HG02870 (cell line): ENCODE measurements around the gene HPN.
"Not testable (repeated sequence)": the region's sequence is repeated elsewhere in the genome, so short reads cannot be mapped to it uniquely, and the experiment has no call there.

Source experiments
- ATAC-seq: cut with Tn5 transposase; IDR thresholded peaks from one replicate; pipeline ENCODE4 v1.9.1; 2021; ENCODE audit warnings: mild to moderate bottlenecking, moderate library complexity; ENCODE audit not compliant: unreplicated experiment

Gene HPN

DNA sequence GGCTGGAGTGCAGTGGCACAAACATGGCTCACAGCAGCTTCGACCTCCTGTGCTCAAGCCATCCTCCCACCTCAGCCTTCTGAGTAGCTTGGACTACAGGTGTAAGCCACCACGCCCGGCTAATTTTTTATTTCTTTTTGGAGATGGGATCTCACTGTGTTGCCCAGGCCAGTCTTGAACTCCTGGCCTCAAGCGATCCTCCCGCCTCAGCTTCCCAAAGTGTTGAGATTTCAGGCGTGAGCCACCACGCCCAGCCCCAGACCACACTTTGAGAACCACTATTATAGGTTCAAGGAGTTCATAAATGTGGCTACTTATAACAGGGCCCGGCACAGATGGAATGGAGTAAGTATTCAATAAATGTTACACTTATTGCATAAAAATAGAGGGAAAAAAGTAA is 14.5 kb upstream of the HPN start:
- ATAC-seq, result no peak

DNA sequence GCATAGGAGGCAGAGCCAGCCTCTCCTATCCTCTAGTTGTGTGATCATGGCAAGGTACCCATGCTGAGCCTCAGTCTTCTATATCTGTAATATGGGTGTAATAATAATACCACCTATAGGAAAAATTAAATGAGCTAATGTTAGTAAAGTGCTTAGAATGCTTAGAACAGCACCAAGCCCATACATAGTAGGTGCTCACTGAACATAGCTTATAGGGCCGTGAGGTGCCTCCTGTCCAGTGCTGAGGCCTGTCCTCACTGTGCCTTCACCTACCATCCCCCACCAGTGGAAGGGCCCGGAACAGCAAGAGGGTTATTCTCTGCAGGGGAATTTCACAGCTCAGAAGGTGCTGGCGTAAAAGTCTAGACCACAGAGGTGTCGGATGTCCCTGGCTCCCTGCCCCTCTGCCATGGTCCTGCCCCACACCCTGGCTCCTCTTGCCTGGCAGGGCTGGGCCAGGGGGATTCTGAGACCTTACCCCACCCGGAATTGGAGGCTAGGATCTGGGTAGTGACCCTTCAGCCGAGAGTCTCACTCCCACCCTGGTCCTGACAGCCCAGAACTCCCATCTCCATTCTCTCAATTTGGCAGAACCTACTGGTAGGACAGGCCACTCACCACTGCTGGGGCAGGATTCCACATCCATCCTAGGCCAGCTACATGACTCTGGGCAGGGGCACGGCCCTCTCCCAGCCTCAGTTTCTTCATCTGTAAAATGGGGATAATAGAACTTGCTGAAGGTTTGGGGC is 13.5 kb upstream of the HPN start:
- ATAC-seq, result no peak

GRCh38 chr19:35028600-35028885 is 13.0 kb upstream of the HPN start:
- not testable (repeated sequence) for ATAC-seq

DNA sequence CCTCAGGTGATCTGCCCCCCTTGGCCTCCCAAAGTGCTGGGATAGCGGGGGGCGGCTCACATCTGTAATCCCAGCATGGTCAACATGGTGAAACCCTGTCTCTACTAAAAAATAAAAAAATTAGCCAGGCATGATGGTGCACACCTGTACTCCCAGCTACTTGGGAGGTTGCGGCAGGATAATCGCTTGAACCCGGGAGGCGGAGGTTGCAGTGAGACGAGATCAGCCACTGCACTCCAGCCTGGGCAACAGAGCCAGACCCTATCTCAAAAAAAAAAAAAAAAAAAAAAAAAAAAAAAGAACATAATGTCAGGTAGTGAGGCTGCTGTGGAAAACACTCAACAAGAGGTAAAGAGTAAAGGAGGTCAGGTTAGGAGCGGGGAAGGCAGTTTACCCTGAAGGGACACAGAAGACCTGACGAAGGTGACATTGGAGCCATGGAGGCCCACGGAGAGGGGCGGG is 12.2 kb upstream of the HPN start:
- ATAC-seq, result not testable (repeated sequence)

DNA sequence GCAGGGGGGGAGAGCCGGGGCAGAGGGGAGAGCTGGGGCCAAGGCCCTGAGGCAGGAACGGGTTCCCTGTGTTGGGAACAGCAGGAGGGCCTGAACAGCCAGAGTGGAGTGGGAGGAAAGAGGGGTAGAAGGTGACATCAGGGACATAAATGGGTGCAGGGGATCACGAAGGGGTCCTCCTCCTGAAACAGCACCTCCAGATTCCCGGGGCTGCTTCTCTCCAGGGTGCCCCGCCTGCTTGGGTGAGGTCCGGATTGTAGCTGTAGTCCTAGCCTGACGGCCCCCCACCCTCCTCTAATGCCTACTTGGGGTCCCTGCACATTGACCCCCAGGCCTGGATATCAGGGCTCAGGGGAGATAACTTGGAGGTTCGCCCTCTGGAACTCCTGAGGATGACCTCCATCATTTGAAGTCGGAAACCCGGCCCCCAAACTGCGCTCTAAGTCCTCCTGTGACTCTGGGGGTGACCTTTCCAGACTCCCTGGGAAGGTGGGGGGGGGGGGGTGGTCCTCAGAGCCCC is 11.7 kb upstream of the HPN start:
- no peak for ATAC-seq

GRCh38 chr19:35030257-35031071 is 11.1 kb upstream of the HPN start, which contains the start of gene SCN1B:
TSS of gene SCN1B (plus strand) at chr19:35030470. CDS start at chr19:35030821, 351 bp downstream.
- ATAC-seq, result no peak

- no peak for ATAC-seq
Measured at GRCh38 chr19:35031072-35031881, 10.2 kb upstream of the HPN start.

DNA sequence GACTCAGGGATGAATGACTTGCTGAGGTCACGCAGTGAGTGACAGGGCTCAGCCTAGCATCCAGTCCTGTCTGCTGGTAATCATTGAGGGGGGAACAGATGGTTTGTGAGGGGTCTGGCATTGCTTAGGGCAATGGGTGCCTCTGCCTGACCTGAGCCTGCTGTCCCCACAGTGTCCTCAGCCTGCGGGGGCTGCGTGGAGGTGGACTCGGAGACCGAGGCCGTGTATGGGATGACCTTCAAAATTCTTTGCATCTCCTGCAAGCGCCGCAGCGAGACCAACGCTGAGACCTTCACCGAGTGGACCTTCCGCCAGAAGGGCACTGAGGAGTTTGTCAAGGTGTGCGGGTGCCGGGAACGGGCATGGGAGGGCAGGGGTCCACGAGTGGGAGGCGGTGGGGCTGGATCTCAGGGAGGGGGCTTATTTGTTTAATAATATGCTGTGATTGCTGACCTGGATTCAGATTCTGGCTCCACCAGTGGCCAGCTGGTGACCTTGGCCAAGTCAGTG is 9.1 kb upstream of the HPN start:
- ATAC-seq, result no peak

DNA sequence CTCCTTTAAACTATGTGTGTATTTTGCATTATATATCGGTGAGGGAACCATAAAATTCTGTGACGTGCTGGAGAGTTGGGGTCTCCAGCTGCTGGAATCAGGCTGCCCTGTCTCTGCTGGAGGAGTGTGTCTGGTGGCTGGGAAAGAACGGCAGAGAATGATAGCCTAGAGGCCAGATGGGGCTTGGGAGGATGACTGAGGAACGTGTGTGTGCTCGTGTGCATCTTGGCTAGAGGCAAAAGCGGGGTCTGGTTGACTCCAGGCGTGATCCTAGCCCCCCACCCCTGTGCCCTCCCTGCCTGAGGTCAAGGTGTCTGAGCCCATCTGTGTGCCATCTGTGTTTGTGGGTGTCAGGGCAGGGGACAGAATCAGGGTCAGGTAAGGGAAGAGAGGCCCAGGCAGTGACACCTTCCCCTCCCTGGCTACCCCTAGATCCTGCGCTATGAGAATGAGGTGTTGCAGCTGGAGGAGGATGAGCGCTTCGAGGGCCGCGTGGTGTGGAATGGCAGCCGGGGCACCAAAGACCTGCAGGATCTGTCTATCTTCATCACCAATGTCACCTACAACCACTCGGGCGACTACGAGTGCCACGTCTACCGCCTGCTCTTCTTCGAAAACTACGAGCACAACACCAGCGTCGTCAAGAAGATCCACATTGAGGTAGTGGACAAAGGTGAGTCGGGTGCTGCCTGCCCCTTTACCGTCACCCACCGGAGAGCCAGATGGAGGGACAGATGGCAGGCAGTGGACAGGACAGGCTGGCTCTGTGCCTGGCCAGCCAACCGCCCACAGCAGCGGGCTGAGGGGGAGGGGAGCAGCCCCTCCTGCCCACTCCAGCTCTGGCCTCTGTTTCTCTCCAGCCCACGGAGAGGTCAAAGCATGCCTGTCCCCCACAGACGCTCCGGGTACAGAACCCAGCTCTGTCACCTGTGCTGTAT is 8.2 kb upstream of the HPN start:
- no peak for ATAC-seq

- no peak for ATAC-seq
Measured at GRCh38 chr19:35034005-35034502, 7.5 kb upstream of the HPN start.

GRCh38 chr19:35034588-35035382 is 6.7 kb upstream of the HPN start:
- no peak for ATAC-seq

GRCh38 chr19:35037716-35038622 is 3.6 kb upstream of the HPN start:
- ATAC-seq, result no peak

- ATAC-seq, result no peak
Measured at GRCh38 chr19:35038623-35039512, 2.7 kb upstream of the HPN start.

- ATAC-seq, result no peak
Measured at GRCh38 chr19:35039881-35040825, 1.4 kb upstream of the HPN start.

GRCh38 chr19:35040826-35041547 is 534 bp upstream of the HPN start:
- ATAC-seq, result no peak
